ENCODE measurements around the gene NOX3. TPM values are rescaled to one million over a fixed set of nuclear protein-coding genes. Genes with fewer than 3 reads are reported as not detected.
"Not testable (repeated sequence)": the region's sequence is repeated elsewhere in the genome, so short reads cannot be mapped to it uniquely, and the experiment has no call there.

Gene NOX3
- total RNA-seq, 1 experiment from 2014 or later, result not detected

DNA sequence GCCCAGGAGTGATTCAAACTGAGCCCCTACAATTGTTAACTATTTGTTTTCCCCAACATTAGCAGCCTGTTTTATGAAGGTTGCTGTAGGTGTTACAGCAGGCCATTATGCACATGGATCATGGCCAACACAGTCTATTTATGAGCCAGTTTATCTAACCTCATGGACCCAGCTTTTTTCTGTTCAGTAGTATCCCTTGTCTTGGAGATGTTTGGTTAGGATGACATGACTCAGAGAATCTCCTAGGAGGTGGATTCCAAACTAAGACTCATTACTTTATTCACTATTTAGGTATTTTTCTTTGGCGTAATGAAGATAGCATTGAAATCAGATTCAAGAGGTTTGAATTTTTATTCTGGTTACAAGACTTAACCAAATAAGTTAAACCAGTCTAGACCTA, 78.6 kb downstream of the NOX3 start:
- H2AFZ ChIP-seq (ENCODE audit: low read length), result no peak overlapping the region
- no peak for DNase-seq
- no peak overlapping the region for H3K27ac ChIP-seq (ENCODE audit: low read length)
- H3K9ac ChIP-seq (ENCODE audit: low read length), result no peak overlapping the region
- H3K36me3 ChIP-seq (ENCODE audit: insufficient read depth, low read length), result no peaks in the 10 kb centered on the region
- H3K4me3 ChIP-seq (ENCODE audit: low read length), result no peak overlapping the region
- H3K4me2 ChIP-seq (ENCODE audit: low read depth, low read length, poor library complexity, severe bottlenecking), result no peak overlapping the region
- H3K27me3 ChIP-seq (ENCODE audit: low read length), result no peaks in the 10 kb centered on the region
- no peaks in the 10 kb centered on the region for H3K9me3 ChIP-seq (ENCODE audit: low read length)
- no peaks in the 10 kb centered on the region for H3K79me2 ChIP-seq (ENCODE audit: low read length)
- no peaks in the 10 kb centered on the region for H3K9me2 ChIP-seq (replicated peaks; ENCODE audit: insufficient read depth, low read length)
- H3K4me1 ChIP-seq (ENCODE audit: low read length), result no peaks in the 10 kb centered on the region
- H4K20me1 ChIP-seq (ENCODE audit: insufficient read depth, low read depth, low read length), result no peaks in the 10 kb centered on the region

DNA sequence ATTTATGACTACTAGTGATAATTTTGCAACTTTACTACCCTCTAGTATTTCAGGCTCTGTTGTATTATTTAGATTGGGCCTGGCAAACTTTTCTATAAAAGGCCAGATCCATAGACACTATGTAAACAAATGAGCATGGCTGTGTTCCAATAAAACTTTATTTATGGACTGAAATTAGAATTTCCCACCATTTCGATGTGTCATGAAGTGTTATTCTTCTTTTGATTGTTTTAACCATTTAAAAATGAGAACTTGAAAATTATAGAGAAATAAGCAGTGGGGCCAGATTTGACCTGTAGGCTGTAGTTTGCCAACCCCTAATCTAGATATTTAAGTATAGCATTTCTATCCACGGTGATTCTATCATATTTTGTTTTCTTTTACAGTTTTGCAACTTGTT, 79.8 kb downstream of the NOX3 start:
- Histone ChIP-seq H3K79me2 (ENCODE audit: low read length) (no peaks in the 10 kb centered on the region), H3K9me3 (ENCODE audit: low read length) (no peaks in the 10 kb centered on the region), H4K20me1 (ENCODE audit: insufficient read depth, low read depth, low read length) (no peaks in the 10 kb centered on the region), H2AFZ (ENCODE audit: low read length) (no peak overlapping the region), H3K4me3 (ENCODE audit: low read length) (no peak overlapping the region), H3K9ac (ENCODE audit: low read length) (no peak overlapping the region), H3K4me1 (ENCODE audit: low read length) (no peaks in the 10 kb centered on the region), H3K27me3 (ENCODE audit: low read length) (no peaks in the 10 kb centered on the region), H3K9me2 (replicated peaks; ENCODE audit: insufficient read depth, low read length) (no peaks in the 10 kb centered on the region), H3K36me3 (ENCODE audit: insufficient read depth, low read length) (no peaks in the 10 kb centered on the region), H3K4me2 (ENCODE audit: low read depth, low read length, poor library complexity, severe bottlenecking) (no peak overlapping the region), H3K27ac (ENCODE audit: low read length) (no peak overlapping the region)
- DNase-seq, result no peak

DNA sequence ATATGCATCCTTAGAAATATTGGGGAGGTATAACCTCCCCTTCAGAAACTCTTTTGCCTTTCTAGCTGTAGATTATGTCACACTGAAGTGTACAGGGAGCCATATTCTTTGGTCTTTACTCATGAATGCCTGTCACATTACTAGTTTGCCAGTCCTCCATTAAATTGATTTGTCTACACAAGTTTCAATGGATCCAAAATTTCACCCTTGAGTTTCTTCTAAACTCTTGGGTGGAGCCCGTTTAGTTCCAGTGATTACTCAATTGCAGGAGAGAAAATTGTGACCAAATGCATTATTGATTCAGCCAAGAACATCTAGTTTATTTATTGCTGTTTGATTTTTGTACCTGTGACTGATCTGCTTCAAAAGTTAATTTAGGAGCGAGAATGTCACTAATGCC, 81.0 kb downstream of the NOX3 start:
- Histone ChIP-seq H3K9ac (ENCODE audit: low read length) (no peak overlapping the region), H2AFZ (ENCODE audit: low read length) (no peak overlapping the region), H3K4me3 (ENCODE audit: low read length) (no peak overlapping the region), H3K9me2 (replicated peaks; ENCODE audit: insufficient read depth, low read length) (no peaks in the 10 kb centered on the region), H3K4me2 (ENCODE audit: low read depth, low read length, poor library complexity, severe bottlenecking) (no peak overlapping the region), H3K27me3 (ENCODE audit: low read length) (no peaks in the 10 kb centered on the region), H3K27ac (ENCODE audit: low read length) (no peak overlapping the region), H3K79me2 (ENCODE audit: low read length) (no peaks in the 10 kb centered on the region), H3K4me1 (ENCODE audit: low read length) (no peaks in the 10 kb centered on the region), H3K9me3 (ENCODE audit: low read length) (no peaks in the 10 kb centered on the region), H4K20me1 (ENCODE audit: insufficient read depth, low read depth, low read length) (no peaks in the 10 kb centered on the region), H3K36me3 (ENCODE audit: insufficient read depth, low read length) (no peaks in the 10 kb centered on the region)
- no peak for DNase-seq

DNA sequence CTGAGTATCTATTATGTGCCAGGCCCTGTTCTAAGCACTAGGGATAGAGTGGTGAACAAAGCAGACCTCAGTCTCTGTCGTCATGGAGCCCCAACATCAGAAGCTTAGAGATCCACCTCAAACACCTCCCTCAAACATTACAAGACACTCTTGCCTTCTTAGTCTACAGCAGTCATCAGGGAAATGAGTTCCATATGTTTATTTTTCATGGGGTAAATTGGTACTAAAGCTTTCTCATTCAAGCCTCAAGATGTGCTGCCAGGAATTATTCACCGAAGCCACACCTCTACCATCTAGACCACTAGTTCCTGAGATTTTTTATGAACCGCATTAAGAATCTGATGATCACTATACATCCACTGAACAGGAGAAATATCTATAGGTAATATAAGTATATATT, 82.4 kb downstream of the NOX3 start:
- Histone ChIP-seq H3K9me3 (ENCODE audit: low read length) (no peaks in the 10 kb centered on the region), H2AFZ (ENCODE audit: low read length) (no peak overlapping the region), H3K79me2 (ENCODE audit: low read length) (no peaks in the 10 kb centered on the region), H3K9ac (ENCODE audit: low read length) (no peak overlapping the region), H3K36me3 (ENCODE audit: insufficient read depth, low read length) (no peaks in the 10 kb centered on the region), H3K9me2 (replicated peaks; ENCODE audit: insufficient read depth, low read length) (no peaks in the 10 kb centered on the region), H3K4me2 (ENCODE audit: low read depth, low read length, poor library complexity, severe bottlenecking) (no peak overlapping the region), H3K4me3 (ENCODE audit: low read length) (no peak overlapping the region), H3K4me1 (ENCODE audit: low read length) (no peaks in the 10 kb centered on the region), H3K27ac (ENCODE audit: low read length) (no peak overlapping the region), H4K20me1 (ENCODE audit: insufficient read depth, low read depth, low read length) (no peaks in the 10 kb centered on the region), H3K27me3 (ENCODE audit: low read length) (no peaks in the 10 kb centered on the region)
- DNase-seq, result no peak

DNA sequence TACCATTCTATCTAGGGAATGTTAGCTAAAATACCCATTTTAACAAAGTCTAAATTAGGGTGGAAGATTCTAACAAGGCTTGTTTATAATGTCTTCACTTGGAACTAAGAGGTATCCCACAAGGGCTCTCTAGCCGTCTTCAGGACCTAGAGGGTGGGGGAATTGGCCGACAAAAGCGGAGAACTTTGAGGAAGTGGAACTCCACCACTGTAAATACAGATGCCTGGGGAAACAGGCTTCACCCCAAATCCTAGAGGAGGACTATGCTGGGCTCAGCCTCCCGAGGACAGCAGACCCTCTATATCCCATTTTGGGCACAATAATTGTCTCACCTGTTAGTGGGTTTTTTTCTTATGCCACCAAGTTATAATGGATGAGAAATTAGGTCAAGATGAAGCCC, 83.4 kb downstream of the NOX3 start:
- Histone ChIP-seq H3K4me3 (ENCODE audit: low read length) (no peak overlapping the region), H3K27me3 (ENCODE audit: low read length) (no peaks in the 10 kb centered on the region), H2AFZ (ENCODE audit: low read length) (no peak overlapping the region), H3K4me1 (ENCODE audit: low read length) (no peaks in the 10 kb centered on the region), H3K79me2 (ENCODE audit: low read length) (no peaks in the 10 kb centered on the region), H3K4me2 (ENCODE audit: low read depth, low read length, poor library complexity, severe bottlenecking) (no peak overlapping the region), H3K9ac (ENCODE audit: low read length) (no peak overlapping the region), H3K36me3 (ENCODE audit: insufficient read depth, low read length) (no peaks in the 10 kb centered on the region), H3K27ac (ENCODE audit: low read length) (no peak overlapping the region), H4K20me1 (ENCODE audit: insufficient read depth, low read depth, low read length) (no peaks in the 10 kb centered on the region), H3K9me2 (replicated peaks; ENCODE audit: insufficient read depth, low read length) (no peaks in the 10 kb centered on the region), H3K9me3 (ENCODE audit: low read length) (no peaks in the 10 kb centered on the region)
- no peak for DNase-seq

DNA sequence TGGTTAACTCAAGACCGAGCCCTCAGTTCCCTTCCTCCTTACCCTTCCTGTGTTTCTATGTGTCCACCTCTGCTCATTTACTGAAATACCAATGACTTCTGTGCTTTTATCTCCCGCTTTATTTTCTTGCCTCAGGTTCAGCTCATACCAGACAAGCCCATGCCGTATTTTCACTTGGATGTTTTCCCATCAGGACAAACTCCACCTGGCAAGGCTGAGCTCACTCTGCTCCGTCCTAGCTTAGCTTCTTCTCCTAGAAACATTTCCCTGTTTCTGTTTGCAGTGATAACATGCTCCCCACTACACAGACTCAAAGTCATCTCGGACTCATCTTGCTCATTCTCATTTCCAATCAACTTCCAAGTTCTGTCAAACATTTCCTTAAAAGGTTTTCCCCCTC, 84.4 kb downstream of the NOX3 start:
- no peaks in the 10 kb centered on the region for H3K9me2 ChIP-seq (replicated peaks; ENCODE audit: insufficient read depth, low read length)
- no peak overlapping the region for H3K4me3 ChIP-seq (ENCODE audit: low read length)
- H3K9ac ChIP-seq (ENCODE audit: low read length), result no peak overlapping the region
- H4K20me1 ChIP-seq (ENCODE audit: insufficient read depth, low read depth, low read length), result no peaks in the 10 kb centered on the region
- no peaks in the 10 kb centered on the region for H3K36me3 ChIP-seq (ENCODE audit: insufficient read depth, low read length)
- H3K4me2 ChIP-seq (ENCODE audit: low read depth, low read length, poor library complexity, severe bottlenecking), result no peak overlapping the region
- H3K27me3 ChIP-seq (ENCODE audit: low read length), result no peaks in the 10 kb centered on the region
- H3K27ac ChIP-seq (ENCODE audit: low read length), result no peak overlapping the region
- no peaks in the 10 kb centered on the region for H3K4me1 ChIP-seq (ENCODE audit: low read length)
- H3K79me2 ChIP-seq (ENCODE audit: low read length), result no peaks in the 10 kb centered on the region
- no peaks in the 10 kb centered on the region for H3K9me3 ChIP-seq (ENCODE audit: low read length)
- no peak overlapping the region for H2AFZ ChIP-seq (ENCODE audit: low read length)
- DNase-seq, result no peak

DNA sequence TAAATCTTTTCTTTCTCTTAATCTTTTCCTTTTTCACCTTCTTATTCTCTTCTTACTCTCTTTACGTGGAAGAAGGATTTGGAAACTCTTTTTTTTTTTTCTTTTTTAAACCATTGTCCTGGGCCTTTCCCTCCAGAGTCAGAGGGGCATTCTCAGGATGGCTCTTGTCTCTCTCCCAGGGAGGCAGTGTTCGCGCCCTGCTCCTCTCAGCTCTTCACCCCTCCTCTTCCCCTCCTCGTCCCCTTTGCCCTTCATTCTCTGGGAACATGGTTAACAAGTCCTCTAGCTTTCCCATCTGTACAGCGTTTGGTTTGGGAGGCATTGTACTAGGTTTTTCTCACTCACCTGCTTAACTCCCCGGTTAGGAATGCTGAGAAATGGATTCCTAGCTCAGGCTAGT, 89.3 kb downstream of the NOX3 start:
- no peaks in the 10 kb centered on the region for H3K9me2 ChIP-seq (replicated peaks; ENCODE audit: insufficient read depth, low read length)
- no peaks in the 10 kb centered on the region for H3K36me3 ChIP-seq (ENCODE audit: insufficient read depth, low read length)
- no peak overlapping the region for H3K4me3 ChIP-seq (ENCODE audit: low read length)
- H3K79me2 ChIP-seq (ENCODE audit: low read length), result no peaks in the 10 kb centered on the region
- H3K27ac ChIP-seq (ENCODE audit: low read length), result no peak overlapping the region
- H3K9ac ChIP-seq (ENCODE audit: low read length), result no peak overlapping the region
- no peak for DNase-seq
- no peak overlapping the region for H3K4me2 ChIP-seq (ENCODE audit: low read depth, low read length, poor library complexity, severe bottlenecking)
- no peaks in the 10 kb centered on the region for H3K27me3 ChIP-seq (ENCODE audit: low read length)
- no peak overlapping the region for H2AFZ ChIP-seq (ENCODE audit: low read length)
- no peaks in the 10 kb centered on the region for H3K4me1 ChIP-seq (ENCODE audit: low read length)
- no peaks in the 10 kb centered on the region for H4K20me1 ChIP-seq (ENCODE audit: insufficient read depth, low read depth, low read length)
- H3K9me3 ChIP-seq (ENCODE audit: low read length), result no peaks in the 10 kb centered on the region

DNA sequence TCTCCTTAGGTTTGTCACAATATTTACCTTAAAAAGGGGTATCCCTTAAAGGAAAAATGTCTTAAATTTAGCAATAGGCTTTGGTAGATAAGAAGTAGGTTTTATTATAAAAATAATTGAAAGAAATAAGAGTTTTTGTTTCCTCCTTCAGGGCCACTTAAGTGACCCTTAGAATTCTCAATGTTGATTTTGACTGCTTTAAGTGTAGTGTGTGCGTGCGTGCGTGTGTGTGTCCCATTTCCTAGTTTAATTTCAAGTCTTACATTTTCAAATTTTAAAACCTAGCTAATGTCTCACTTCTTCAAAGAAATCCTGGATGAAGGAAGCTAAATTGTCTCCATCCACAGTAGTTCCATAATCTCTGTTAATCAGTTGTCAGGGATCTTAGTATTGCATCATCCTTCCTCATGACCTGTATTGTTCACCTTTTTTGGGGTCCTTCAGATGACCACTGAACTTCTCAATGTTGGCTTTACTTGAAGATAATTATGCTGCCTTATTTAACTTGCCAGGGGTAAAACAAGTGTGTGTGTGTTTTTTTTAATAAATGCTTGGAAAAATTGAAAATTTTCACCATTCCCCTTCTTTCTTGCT, 90.7 kb downstream of the NOX3 start:
- Histone ChIP-seq H3K4me2 (ENCODE audit: low read depth, low read length, poor library complexity, severe bottlenecking) (no peak overlapping the region), H3K4me1 (ENCODE audit: low read length) (no peaks in the 10 kb centered on the region), H3K27me3 (ENCODE audit: low read length) (no peaks in the 10 kb centered on the region), H3K9me3 (ENCODE audit: low read length) (no peaks in the 10 kb centered on the region), H2AFZ (ENCODE audit: low read length) (no peak overlapping the region), H3K4me3 (ENCODE audit: low read length) (no peak overlapping the region), H3K79me2 (ENCODE audit: low read length) (no peaks in the 10 kb centered on the region), H3K36me3 (ENCODE audit: insufficient read depth, low read length) (no peaks in the 10 kb centered on the region), H4K20me1 (ENCODE audit: insufficient read depth, low read depth, low read length) (no peaks in the 10 kb centered on the region), H3K27ac (ENCODE audit: low read length) (no peak overlapping the region), H3K9me2 (replicated peaks; ENCODE audit: insufficient read depth, low read length) (no peaks in the 10 kb centered on the region; the same call in 1 of the 2 replicates), H3K9ac (ENCODE audit: low read length) (no peak overlapping the region)
- DNase-seq, result no peak

DNA sequence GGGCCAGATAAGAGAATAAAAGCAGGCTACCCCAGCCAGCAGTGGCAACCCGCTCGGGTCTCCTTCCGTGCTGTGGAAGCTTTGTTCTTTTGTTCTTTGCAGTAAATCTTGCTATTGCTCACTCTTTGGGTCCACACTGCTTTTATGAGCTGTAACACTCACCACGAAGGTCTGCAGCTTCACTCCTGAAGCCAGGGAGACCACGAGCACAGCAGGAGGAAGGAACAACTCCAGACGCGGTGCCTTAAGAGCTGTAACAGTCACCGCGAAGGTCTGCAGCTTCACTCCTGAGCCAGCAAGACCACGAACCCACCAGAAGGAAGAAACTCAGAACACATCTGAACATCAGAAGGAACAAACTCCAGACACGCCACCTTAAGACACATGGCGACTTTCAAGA, 91.6 kb downstream of the NOX3 start:
- not testable (repeated sequence) for H4K20me1 ChIP-seq (ENCODE audit: insufficient read depth, low read depth, low read length); H3K36me3 ChIP-seq (ENCODE audit: insufficient read depth, low read length); H3K9me3 ChIP-seq (ENCODE audit: low read length); H3K79me2 ChIP-seq (ENCODE audit: low read length); H3K9ac ChIP-seq (ENCODE audit: low read length); H3K4me2 ChIP-seq (ENCODE audit: low read depth, low read length, poor library complexity, severe bottlenecking); H3K9me2 ChIP-seq (replicated peaks; ENCODE audit: insufficient read depth, low read length); H3K4me1 ChIP-seq (ENCODE audit: low read length); H3K27me3 ChIP-seq (ENCODE audit: low read length); DNase-seq; H3K4me3 ChIP-seq (ENCODE audit: low read length); H3K27ac ChIP-seq (ENCODE audit: low read length); H2AFZ ChIP-seq (ENCODE audit: low read length)
